GM23248 (cell line): ENCODE data around the gene SEZ6L.

Source experiments
- EZH2 ChIP-seq: fragments of 200-600 bp; sonication (generic); IDR thresholded peaks from 2 replicates; pipeline ENCODE4 v1.6.1; 2018; ENCODE audit warnings: antibody characterized with exemption, mild to moderate bottlenecking; ENCODE audit not compliant: insufficient read depth, poor library complexity, severe bottlenecking
- EZH2phosphoT487 ChIP-seq: fragments of 200-600 bp; sonication (generic); IDR thresholded peaks from 2 replicates; pipeline ENCODE4 v1.6.1; 2018; ENCODE audit warnings: antibody characterized with exemption, moderate library complexity, mild to moderate bottlenecking, low read depth; ENCODE audit not compliant: insufficient read depth

DNA sequence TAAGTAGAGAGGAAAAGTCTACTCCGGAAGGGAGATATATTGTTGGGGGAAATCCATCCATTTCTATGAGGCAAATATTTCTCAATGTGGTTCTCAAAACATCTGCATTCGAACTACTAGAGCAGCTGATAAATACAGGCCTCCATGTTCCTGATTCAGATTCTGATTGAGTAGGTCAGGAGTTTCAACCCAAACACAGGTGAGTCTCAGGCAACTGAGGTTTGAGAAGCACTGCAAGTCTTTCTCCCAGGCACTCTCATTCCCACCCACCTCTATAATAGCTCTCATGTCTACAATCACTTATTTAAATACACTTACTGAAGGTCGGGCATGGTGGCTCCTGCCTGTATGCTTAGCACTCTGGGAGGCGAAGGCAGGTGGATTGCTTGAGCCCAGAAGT lies 245.1 kb downstream of the SEZ6L start:
- TF ChIP-seq EZH2phosphoT487 (no peak), EZH2 (no peak)
